Measurements from ENCODE around the gene ANKRA2. TPM values are rescaled to one million over a fixed set of nuclear protein-coding genes. Genes with fewer than 3 reads are reported as not detected.

The ANKRA2 gene
- total RNA-seq, 4 donors from 2014 or later: 9.2 to 17.1 (median 12.7) TPM

- Histone ChIP-seq H3K27me3 (no peaks in the 10 kb centered on the region), H3K36me3 (no peaks in the 10 kb centered on the region), H3K4me1 (no peaks in the 10 kb centered on the region), H3K4me3 (no peak overlapping the region), H3K27ac (no peak overlapping the region), H3K9me3 (no peaks in the 10 kb centered on the region)
- in situ Hi-C loops (cut with MboI; ENCODE audit: low sequenced_read_pairs in 4 of 4): loop anchor here in 1 of 4 donors (10.0 kb wide), 1 partner anchor 1057 kb away; the partner anchor contains the start of gene ENC1
- intact Hi-C loops (cut with DNase I; ENCODE audit: low total_unique reads): no loop called here
- DNase-seq: no peak
- no peak for ATAC-seq
- TF ChIP-seq POLR2A (IDR thresholded peaks at IDR 0.05) (no peak), CTCF (IDR thresholded peaks at IDR 0.05 in 4 of 5, conservative IDR thresholded peaks at IDR 0.05 in 1 of 5) (no peak)
These were observed 22.5 kb upstream of the ANKRA2 start for GRCh38 chr5:73587923-73588322.

DNA sequence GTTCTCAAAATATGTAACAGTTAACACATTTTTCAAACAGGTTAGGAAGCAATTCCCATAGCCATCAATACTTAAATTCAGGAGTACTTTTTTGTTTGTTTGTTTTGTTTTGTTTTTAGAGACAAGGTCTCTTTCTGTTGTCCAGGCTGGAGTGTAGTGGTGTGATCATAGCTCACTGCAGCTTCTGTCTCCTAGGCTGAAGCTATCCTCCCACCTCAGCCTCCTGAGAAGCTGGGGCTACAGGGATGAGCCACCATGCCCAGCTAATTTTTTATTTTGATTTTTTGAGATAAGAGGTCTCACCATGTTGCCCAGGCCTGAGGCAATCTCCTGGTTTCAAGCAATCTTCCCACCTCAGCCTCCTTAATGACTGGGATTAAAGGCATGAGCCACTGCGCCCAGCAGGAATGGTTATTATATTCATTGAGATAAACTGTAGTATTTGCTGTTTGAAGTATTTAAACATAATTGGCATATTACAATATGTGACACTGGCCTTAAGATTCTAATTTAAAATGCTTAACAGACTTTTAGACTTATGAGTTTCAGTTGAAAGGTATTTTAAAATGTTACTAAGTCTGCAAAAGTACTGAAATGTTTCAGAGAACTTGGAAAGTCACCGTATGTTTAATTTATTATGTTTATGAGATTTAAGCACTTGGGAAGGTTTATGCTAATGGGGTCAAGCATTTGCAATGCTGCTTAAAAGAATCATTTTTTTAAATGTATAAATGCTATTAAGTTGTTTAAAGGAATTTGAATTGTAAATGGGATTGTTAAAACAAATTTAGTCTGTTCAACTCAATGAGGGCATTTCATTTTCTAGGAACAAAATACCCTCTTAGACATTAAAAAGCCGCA is 17.1 kb upstream of the ANKRA2 start:
- intact Hi-C loops (cut with DNase I; ENCODE audit: low total_unique reads): no loop called here
- no peak for DNase-seq
- TF ChIP-seq CTCF (IDR thresholded peaks at IDR 0.05 in 4 of 5, conservative IDR thresholded peaks at IDR 0.05 in 1 of 5): no peak
- TF ChIP-seq POLR2A (IDR thresholded peaks at IDR 0.05): no peak
- ATAC-seq: no peak
- Histone ChIP-seq H3K4me3 (no peak overlapping the region), H3K36me3 (peaks cover 0 to 39% of the 10 kb centered on the region in 2 donors), H3K27ac (no peak overlapping the region), H3K27me3 (no peaks in the 10 kb centered on the region), H3K9me3 (no peaks in the 10 kb centered on the region), H3K4me1 (no peaks in the 10 kb centered on the region)
- in situ Hi-C loops (cut with MboI; ENCODE audit: low sequenced_read_pairs in 4 of 4): loop anchor here in 1 of 4 donors (10.0 kb wide), 1 partner anchor 1062 kb away; the partner anchor contains the start of gene ENC1

- in situ Hi-C loops (cut with MboI; ENCODE audit: low sequenced_read_pairs in 4 of 4): loop anchor here in 1 of 4 donors (25.0 kb wide), 1 partner anchor 1196 kb away; the partner anchor contains the start of genes GFM2 and NSA2
- intact Hi-C loops (cut with DNase I; ENCODE audit: low total_unique reads): loop anchor here (2.0 to 10.0 kb wide), 5 partner anchors 67 to 1945 kb away; partner anchors contain the start of genes BTF3, CERT1, GCNT4 and GFM2
- no peaks in the 10 kb centered on the region for H3K9me3 ChIP-seq
These were observed 619 bp upstream of the ANKRA2 start for GRCh38 chr5:73565969-73566547.

GRCh38 chr5:73564675-73565074 is 764 bp downstream of the ANKRA2 start:
- no peak for TF ChIP-seq CTCF (IDR thresholded peaks at IDR 0.05 in 4 of 5, conservative IDR thresholded peaks at IDR 0.05 in 1 of 5)
- no peak for TF ChIP-seq POLR2A (IDR thresholded peaks at IDR 0.05)
- peaks cover 0 to 29% of the 10 kb centered on the region in 2 donors for H3K36me3 ChIP-seq
- H3K4me1 ChIP-seq: peaks cover 27 to 33% of the 10 kb centered on the region in 2 donors
- no peaks in the 10 kb centered on the region for H3K9me3 ChIP-seq
- H3K27me3 ChIP-seq: no peaks in the 10 kb centered on the region
- H3K4me3 ChIP-seq: peak overlapping the region; percentile 64 to 94 (median 91)
- intact Hi-C loops (cut with DNase I; ENCODE audit: low total_unique reads): loop anchor here (2.0 to 10.0 kb wide), 5 partner anchors 66 to 1946 kb away; partner anchors contain the start of genes BTF3, CERT1, GCNT4 and GFM2
- DNase-seq: no peak
- H3K27ac ChIP-seq: peak overlapping the region; percentile 88 to 96 (median 95)
- in situ Hi-C loops (cut with MboI; ENCODE audit: low sequenced_read_pairs in 4 of 4): loop anchor here in 1 of 4 donors (25.0 kb wide), 1 partner anchor 1198 kb away; the partner anchor contains the start of genes GFM2 and NSA2
- peak; percentile 2 to 5 for ATAC-seq

More at GRCh38 chr5:73565969-73566547, 619 bp upstream of the ANKRA2 start:
- no peak for TF ChIP-seq POLR2A (IDR thresholded peaks at IDR 0.05)
- TF ChIP-seq CTCF (IDR thresholded peaks at IDR 0.05 in 4 of 5, conservative IDR thresholded peaks at IDR 0.05 in 1 of 5): no peak
- peaks cover 27 to 33% of the 10 kb centered on the region in 2 donors for H3K4me1 ChIP-seq
- peaks cover 0 to 29% of the 10 kb centered on the region in 2 donors for H3K36me3 ChIP-seq
- H3K27ac ChIP-seq: peak overlapping the region; percentile 88 to 96 (median 95)
- H3K27me3 ChIP-seq: no peaks in the 10 kb centered on the region
- ATAC-seq (peak in 1 of 2 donors; percentile 70), DNase-seq (no peak)
- peak overlapping the region; percentile 64 to 94 (median 91) for H3K4me3 ChIP-seq
